Esophagus muscularis mucosa (tissue), 3 donors: Measurements from ENCODE around the gene CPAMD8.

Experiments used
- POLR2A ChIP-seq: fragments of 450-650 bp; IDR thresholded peaks from one replicate; pipeline ENCODE4 v1.6.1; 2017; ENCODE audit warnings: antibody characterized with exemption, moderate library complexity, mild to moderate bottlenecking, low read depth
- TF ChIP-seq, protein P1 (sequence below), 3 experiments: fragments of 200-600 bp in 2 of 3; fragments of 450-650 bp in 1 of 3; sonication (generic) in 2 of 3; IDR thresholded peaks; one replicate each; pipeline ENCODE4 v1.5.1; 2017 to 2019; ENCODE audit warnings: antibody characterized with exemption in 3 of 3, mild to moderate bottlenecking in 2 of 3, moderate library complexity in 1 of 3

DNA sequence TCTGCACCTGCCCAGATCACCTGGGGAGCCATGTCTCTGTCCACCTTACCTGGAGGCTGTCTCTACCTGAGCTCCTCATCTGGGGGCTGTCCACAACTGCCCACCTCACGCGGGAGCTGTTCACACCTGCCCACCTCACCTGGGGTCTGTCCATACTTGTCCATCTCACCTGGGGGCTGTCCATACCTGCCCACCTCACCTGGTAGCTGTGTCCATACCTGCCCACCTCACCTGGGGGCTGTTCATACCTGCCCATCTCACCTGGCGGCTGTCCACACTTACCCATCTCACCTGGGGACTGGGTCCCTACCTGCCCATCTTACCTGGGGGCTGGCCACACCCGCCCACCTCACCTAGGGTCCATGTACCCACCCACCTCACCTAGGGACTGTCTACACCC is 10.0 kb upstream of the CPAMD8 start:
- TF ChIP-seq, protein P1, sequence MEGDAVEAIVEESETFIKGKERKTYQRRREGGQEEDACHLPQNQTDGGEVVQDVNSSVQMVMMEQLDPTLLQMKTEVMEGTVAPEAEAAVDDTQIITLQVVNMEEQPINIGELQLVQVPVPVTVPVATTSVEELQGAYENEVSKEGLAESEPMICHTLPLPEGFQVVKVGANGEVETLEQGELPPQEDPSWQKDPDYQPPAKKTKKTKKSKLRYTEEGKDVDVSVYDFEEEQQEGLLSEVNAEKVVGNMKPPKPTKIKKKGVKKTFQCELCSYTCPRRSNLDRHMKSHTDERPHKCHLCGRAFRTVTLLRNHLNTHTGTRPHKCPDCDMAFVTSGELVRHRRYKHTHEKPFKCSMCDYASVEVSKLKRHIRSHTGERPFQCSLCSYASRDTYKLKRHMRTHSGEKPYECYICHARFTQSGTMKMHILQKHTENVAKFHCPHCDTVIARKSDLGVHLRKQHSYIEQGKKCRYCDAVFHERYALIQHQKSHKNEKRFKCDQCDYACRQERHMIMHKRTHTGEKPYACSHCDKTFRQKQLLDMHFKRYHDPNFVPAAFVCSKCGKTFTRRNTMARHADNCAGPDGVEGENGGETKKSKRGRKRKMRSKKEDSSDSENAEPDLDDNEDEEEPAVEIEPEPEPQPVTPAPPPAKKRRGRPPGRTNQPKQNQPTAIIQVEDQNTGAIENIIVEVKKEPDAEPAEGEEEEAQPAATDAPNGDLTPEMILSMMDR (IDR thresholded peaks at IDR 0.05): no peak
- no peak for TF ChIP-seq POLR2A
